Psoas muscle (tissue), 8 donors: Measurements from ENCODE around the gene TECPR2. TPM values are rescaled to one million over a fixed set of nuclear protein-coding genes. Genes with fewer than 3 reads are reported as not detected.

Experiments
- ATAC-seq, 4 donors: fragments of 200-7000 bp; cut with Tn5 transposase; one replicate each; pipeline ENCODE4 v1.9.1; 2020; ENCODE audit warnings: moderate library complexity in 3 of 4, mild to moderate bottlenecking in 2 of 4
- DNase-seq, 2 donors: peaks; one replicate each; pipeline ENCODE4 v3.0.0-alpha.2; 2020
- H3K27ac ChIP-seq: fragments of 200-600 bp; one replicate; pipeline ENCODE4 v1.8.0; 2022
- H3K27me3 ChIP-seq, 3 donors: fragments of 200-600 bp in 1 of 3; one replicate each; pipeline versions ENCODE4 v1.6.1 to v1.8.0; 2013 to 2022; ENCODE audit warnings: low read length in 2 of 3, mild to moderate bottlenecking in 2 of 3, moderate library complexity in 1 of 3; ENCODE audit not compliant: insufficient read depth in 3 of 3
- H3K36me3 ChIP-seq, 2 donors: fragments of 200-600 bp in 1 of 2; one replicate each; pipeline versions ENCODE4 v1.6.1 to v1.8.0; 2013 to 2022; ENCODE audit warnings: low read depth in 1 of 2, mild to moderate bottlenecking in 1 of 2, moderate library complexity in 1 of 2; ENCODE audit not compliant: insufficient read depth in 1 of 2
- H3K4me1 ChIP-seq: fragments of 200-600 bp; one replicate; pipeline ENCODE4 v1.8.0; 2022
- H3K4me3 ChIP-seq: fragments of 200-600 bp; one replicate; pipeline ENCODE4 v1.8.0; 2022; ENCODE audit warnings: mild to moderate bottlenecking
- H3K9me3 ChIP-seq: fragments of 200-600 bp; one replicate; pipeline ENCODE4 v1.8.0; 2022
- CTCF ChIP-seq: fragments of 200-600 bp; IDR thresholded peaks from one replicate; pipeline ENCODE4 v1.8.0; 2022; ENCODE audit warnings: antibody characterized with exemption
- WGBS, 3 donors: extraction: QIAGEN DNeasy Blood & Tissue Kit; methylation state at CpG; one replicate each; pipeline versions ENCODE4 v1.1.6 to v1.1.7; 2013; 5-methylcytosine and 5-hydroxymethylcytosine counted together
- intact Hi-C, 2 donors: fragments of 100-400 bp; cut with DNase I; formaldehyde crosslinking; loops; one replicate each; pipeline versions ENCODE4 v1.11.0 to v1.14.2; 2022
- polyA plus RNA-seq, 3 donors: library from polyadenylated mRNA; stranded (reverse); fragments of 200-250 nt; gene quantifications; one replicate each; pipeline ENCODE4 v1.2.3, GENCODE V29; 2013
- total RNA-seq, 4 donors: library from RNA; stranded (reverse); fragmentation: NEBNext Ultra II Directional in 2 of 4; extraction: Animal tissue kit (Norgen Biotek cat#: 25700) in 2 of 4; gene quantifications; one replicate each; pipeline versions ENCODE4 v1.2.1 to v1.2.4, GENCODE V29; 2021 to 2023
- donor health status: healthy with polysubstance abuse.
- donor health status: DM: no; HTN: no; CAD: no; lungs with moderate emphysema.
- donor health status: Bipolar disorder and iron deficiency.
- donor health status: healthy.
- donor health status: DM: yes; HTN: yes; CAD: no.
- donor health status: DM: no; HTN: no; CAD: no.
- donor health status: DM: no; HTN: no; CAD: no.
- donor health status: DM: yes; HTN: yes; CAD: no.

Gene TECPR2
- total and polyA plus RNA-seq, 7 donors = 5.7 to 22.5 (median 16.4) TPM

GRCh38 chr14:102342238-102342637, 20.5 kb upstream of the TECPR2 start:
- peaks cover 2 to 100% of the 10 kb centered on the region in 2 donors for H3K36me3 ChIP-seq
- intact Hi-C loops = no loop called here
- no peak overlapping the region for H3K27ac ChIP-seq
- no peak for ATAC-seq
- H3K4me3 ChIP-seq = no peak overlapping the region
- H3K4me1 ChIP-seq = no peaks in the 10 kb centered on the region
- WGBS, 3 donors = 82 to 83% (median 83%) methylated on average over 5 of the region's 5 CpGs
- H3K27me3 ChIP-seq = no peaks in the 10 kb centered on the region
- no peak for DNase-seq
- H3K9me3 ChIP-seq = no peaks in the 10 kb centered on the region
- no peak for TF ChIP-seq CTCF

GRCh38 chr14:102344084-102344483, 18.7 kb upstream of the TECPR2 start:
- no peak for TF ChIP-seq CTCF
- Histone ChIP-seq H3K4me3 (no peak overlapping the region), H3K27me3 (no peaks in the 10 kb centered on the region), H3K36me3 (peaks cover 7 to 100% of the 10 kb centered on the region in 2 donors), H3K4me1 (no peaks in the 10 kb centered on the region), H3K9me3 (no peaks in the 10 kb centered on the region), H3K27ac (no peak overlapping the region)
- no peak for ATAC-seq
- WGBS, 3 donors = 86 to 92% (median 90%) methylated on average over 7 of the region's 7 CpGs
- intact Hi-C loops = no loop called here
- no peak for DNase-seq

GRCh38 chr14:102344485-102344884, 18.3 kb upstream of the TECPR2 start:
- DNase-seq (no peak), ATAC-seq (no peak)
- Histone ChIP-seq H3K27ac (no peak overlapping the region), H3K4me1 (no peaks in the 10 kb centered on the region), H3K4me3 (no peak overlapping the region), H3K27me3 (no peaks in the 10 kb centered on the region), H3K36me3 (peaks cover 8 to 100% of the 10 kb centered on the region in 2 donors), H3K9me3 (no peaks in the 10 kb centered on the region)
- TF ChIP-seq CTCF = no peak
- intact Hi-C loops = no loop called here
- 73 to 88% (median 82%) methylated on average over 5 of the region's 5 CpGs for WGBS, 3 donors

- Histone ChIP-seq H3K9me3 (no peaks in the 10 kb centered on the region), H3K27ac (no peak overlapping the region), H3K4me3 (no peak overlapping the region), H3K27me3 (no peaks in the 10 kb centered on the region), H3K4me1 (no peaks in the 10 kb centered on the region), H3K36me3 (peaks cover 8 to 100% of the 10 kb centered on the region in 2 donors)
- WGBS, 3 donors = 61 to 88% (median 69%) methylated on average over 3 of the region's 3 CpGs
- no peak for TF ChIP-seq CTCF
- intact Hi-C loops = no loop called here
- no peak for DNase-seq
- ATAC-seq = no peak
These were observed 17.5 kb upstream of the TECPR2 start for GRCh38 chr14:102345232-102345631.

- WGBS, 3 donors = 93 to 97% (median 95%) methylated on average over 4 of the region's 4 CpGs
These were observed 16.1 kb upstream of the TECPR2 start for GRCh38 chr14:102346645-102347044.

More at GRCh38 chr14:102346645-102347044, 16.1 kb upstream of the TECPR2 start:
- Histone ChIP-seq H3K36me3 (peaks cover 8 to 99% of the 10 kb centered on the region in 2 donors), H3K27ac (no peak overlapping the region), H3K27me3 (no peaks in the 10 kb centered on the region), H3K4me1 (peaks cover 3% of the 10 kb centered on the region), H3K4me3 (no peak overlapping the region), H3K9me3 (no peaks in the 10 kb centered on the region)
- no peak for TF ChIP-seq CTCF
- intact Hi-C loops = no loop called here
- no peak for DNase-seq
- no peak for ATAC-seq
